Measurements from ENCODE around the gene MYO7B.
"Not testable (repeated sequence)": the region's sequence is repeated elsewhere in the genome, so short reads cannot be mapped to it uniquely, and the experiment has no call there.

- TF ChIP-seq, protein P1, sequence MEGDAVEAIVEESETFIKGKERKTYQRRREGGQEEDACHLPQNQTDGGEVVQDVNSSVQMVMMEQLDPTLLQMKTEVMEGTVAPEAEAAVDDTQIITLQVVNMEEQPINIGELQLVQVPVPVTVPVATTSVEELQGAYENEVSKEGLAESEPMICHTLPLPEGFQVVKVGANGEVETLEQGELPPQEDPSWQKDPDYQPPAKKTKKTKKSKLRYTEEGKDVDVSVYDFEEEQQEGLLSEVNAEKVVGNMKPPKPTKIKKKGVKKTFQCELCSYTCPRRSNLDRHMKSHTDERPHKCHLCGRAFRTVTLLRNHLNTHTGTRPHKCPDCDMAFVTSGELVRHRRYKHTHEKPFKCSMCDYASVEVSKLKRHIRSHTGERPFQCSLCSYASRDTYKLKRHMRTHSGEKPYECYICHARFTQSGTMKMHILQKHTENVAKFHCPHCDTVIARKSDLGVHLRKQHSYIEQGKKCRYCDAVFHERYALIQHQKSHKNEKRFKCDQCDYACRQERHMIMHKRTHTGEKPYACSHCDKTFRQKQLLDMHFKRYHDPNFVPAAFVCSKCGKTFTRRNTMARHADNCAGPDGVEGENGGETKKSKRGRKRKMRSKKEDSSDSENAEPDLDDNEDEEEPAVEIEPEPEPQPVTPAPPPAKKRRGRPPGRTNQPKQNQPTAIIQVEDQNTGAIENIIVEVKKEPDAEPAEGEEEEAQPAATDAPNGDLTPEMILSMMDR (conservative IDR thresholded peaks at IDR 0.05; ENCODE audit: low read depth, low read length): not testable (repeated sequence)
- TF ChIP-seq EZH2phosphoT487 (IDR thresholded peaks at IDR 0.05; ENCODE audit: borderline replicate concordance, low read length): not testable (repeated sequence)
Measured at GRCh38 chr2:127543013-127543501, 7.6 kb downstream of the MYO7B start.
